PC-3 (cell line): Measurements from ENCODE around the gene CENPB. TPM values are rescaled to one million over a fixed set of nuclear protein-coding genes. Genes with fewer than 3 reads are reported as not detected.

Experiments used
- ATAC-seq: fragments of 200-7000 bp; cut with Tn5 transposase; 2 replicates; pipeline ENCODE4 v1.9.1; 2020; ENCODE audit warnings: mild to moderate bottlenecking, moderate library complexity
- BruUV-seq: library from RNA; stranded (reverse); fragments of 400-500 nt; replicated peaks from 2 replicates; lab custom pipeline; 2021; lab: Mats Ljungman, UMichigan
- CTCF ChIA-PET: fragments of 300-600 bp; sonication (Branson Sonifier 250); formaldehyde crosslinking; loops from one replicate; lab custom pipeline; 2022; ENCODE audit warnings: antibody characterized with exemption; lab: Charles Lee
- POLR2A ChIA-PET: fragments of 300-600 bp; sonication (Branson Sonifier 250); formaldehyde crosslinking; loops from one replicate; lab custom pipeline; 2022; ENCODE audit warnings: antibody characterized with exemption; ENCODE audit not compliant: unreplicated experiment; lab: Charles Lee
- DNase-seq: peaks from one replicate; pipeline ENCODE4 v3.0.0-alpha.2; 2015
- H2AFZ ChIP-seq: fragments of 300-600 bp; sonication (generic); 2 replicates; pipeline ENCODE4 v1.6.0; 2016; ENCODE audit warnings: antibody characterized with exemption, low read length
- H3F3A ChIP-seq: fragments of 300-600 bp; sonication (generic); one replicate; pipeline ENCODE4 v1.6.0; 2017; ENCODE audit warnings: antibody characterized with exemption, low read length, control low read depth, mild to moderate bottlenecking; ENCODE audit not compliant: unreplicated experiment
- H3K27ac ChIP-seq: fragments of 300-600 bp; sonication (generic); 2 replicates; pipeline ENCODE4 v1.5.1; 2016; ENCODE audit warnings: mild to moderate bottlenecking, low read length
- H3K27me3 ChIP-seq: fragments of 300-600 bp; sonication (generic); 2 replicates; pipeline ENCODE4 v1.6.1; 2016; ENCODE audit warnings: low read length, mixed read lengths
- H3K36me3 ChIP-seq: fragments of 300-600 bp; sonication (generic); 2 replicates; pipeline ENCODE4 v1.6.1; 2016; ENCODE audit warnings: low read depth, mixed run types, low read length, mixed read lengths
- H3K4me1 ChIP-seq: fragments of 300-600 bp; sonication (generic); 2 replicates; pipeline ENCODE4 v1.5.1; 2016; ENCODE audit warnings: low read length; ENCODE audit not compliant: insufficient read depth
- H3K4me2 ChIP-seq: fragments of 300-600 bp; sonication (generic); 2 replicates; pipeline ENCODE4 v1.6.0; 2016; ENCODE audit warnings: low read length
- H3K4me3 ChIP-seq: fragments of 300-600 bp; sonication (generic); 2 replicates; pipeline ENCODE4 v1.5.1; 2016; ENCODE audit warnings: mild to moderate bottlenecking, low read length, mixed read lengths
- H3K79me2 ChIP-seq: fragments of 300-600 bp; sonication (generic); 2 replicates; pipeline ENCODE4 v1.6.1; 2017; ENCODE audit warnings: low read length, mixed read lengths
- H3K9ac ChIP-seq: fragments of 300-600 bp; sonication (generic); 2 replicates; pipeline ENCODE4 v1.6.0; 2016; ENCODE audit warnings: mild to moderate bottlenecking, low read length
- H3K9me2 ChIP-seq: fragments of 300-600 bp; sonication (generic); replicated peaks from 2 replicates; pipeline ENCODE4 v1.6.1; 2016; ENCODE audit warnings: mixed run types, low read length, mixed read lengths
- H3K9me3 ChIP-seq: fragments of 300-600 bp; sonication (generic); 2 replicates; pipeline ENCODE4 v1.6.1; 2016; ENCODE audit warnings: low read length, mixed read lengths
- H4K20me1 ChIP-seq: fragments of 300-600 bp; sonication (generic); 2 replicates; pipeline ENCODE4 v1.6.1; 2016; ENCODE audit warnings: low read length, mixed read lengths
- CTCF ChIP-seq: fragments of 300-600 bp; sonication (generic); conservative IDR thresholded peaks from 2 replicates; pipeline ENCODE4 v1.5.1; 2017; ENCODE audit warnings: antibody characterized with exemption, low read depth, mild to moderate bottlenecking, low read length
- EZH2 ChIP-seq: fragments of 300-600 bp; sonication (generic); IDR thresholded peaks from one replicate; pipeline ENCODE4 v1.6.1; 2017; ENCODE audit warnings: antibody characterized with exemption, mild to moderate bottlenecking, low read length; ENCODE audit not compliant: unreplicated experiment
- EZH2phosphoT487 ChIP-seq: fragments of 300-600 bp; sonication (generic); IDR thresholded peaks from 2 replicates; pipeline ENCODE4 v1.6.1; 2018; ENCODE audit warnings: mild to moderate bottlenecking, antibody characterized with exemption, low read length, borderline replicate concordance
- intact Hi-C: fragments of 100-400 bp; cut with micrococcal nuclease; formaldehyde crosslinking; loops from 2 replicates; pipeline ENCODE4 v1.9.0; 2023
- total RNA-seq: library from RNA; depleted of rRNA; stranded (reverse); fragments of >200 nt; gene quantifications from 2 replicates; pipeline ENCODE4 v1.2.3, GENCODE V29; 2014

The CENPB gene
- total RNA-seq, 1 experiment from 2014 or later = 213 TPM

GRCh38 chr20:3740615-3741301 is 45.8 kb downstream of the CENPB start:
- H3F3A ChIP-seq = no peaks in the 10 kb centered on the region
- H3K27ac ChIP-seq = no peak overlapping the region
- BruUV-seq = no TSS peak
- H3K4me1 ChIP-seq = no peaks in the 10 kb centered on the region
- H3K36me3 ChIP-seq = no peaks in the 10 kb centered on the region
- ATAC-seq (no peak), DNase-seq (no peak)
- no peak overlapping the region for H3K4me3 ChIP-seq
- H3K9ac ChIP-seq = no peak overlapping the region
- no peak overlapping the region for H2AFZ ChIP-seq
- H3K4me2 ChIP-seq = no peak overlapping the region
- POLR2A ChIA-PET = interaction anchor here (0.6 kb wide), 1 partner anchor 114 kb away, joined by 3 read pairs; no protein-coding TSS in a partner anchor
- intact Hi-C loops = no loop called here
- H3K9me3 ChIP-seq = no peaks in the 10 kb centered on the region
- H3K79me2 ChIP-seq = no peaks in the 10 kb centered on the region
- no peaks in the 10 kb centered on the region for H3K27me3 ChIP-seq
- CTCF ChIA-PET = no interaction called here
- H4K20me1 ChIP-seq = no peaks in the 10 kb centered on the region
- no peaks in the 10 kb centered on the region for H3K9me2 ChIP-seq
- TF ChIP-seq EZH2phosphoT487 (no peak), EZH2 (no peak), CTCF (no peak)

- Histone ChIP-seq H3K9ac (no peak overlapping the region), H3K36me3 (no peaks in the 10 kb centered on the region), H3K4me1 (no peaks in the 10 kb centered on the region), H4K20me1 (no peaks in the 10 kb centered on the region), H3K9me2 (no peaks in the 10 kb centered on the region), H3K27ac (no peak overlapping the region), H3K9me3 (no peaks in the 10 kb centered on the region), H3K79me2 (no peaks in the 10 kb centered on the region), H3K4me2 (no peak overlapping the region), H3K4me3 (no peak overlapping the region), H3F3A (no peaks in the 10 kb centered on the region), H2AFZ (no peak overlapping the region), H3K27me3 (no peaks in the 10 kb centered on the region)
- ChIA-PET POLR2A (no interaction called here), CTCF (no interaction called here)
- DNase-seq (no peak), ATAC-seq (peak; percentile 12; the same call in 1 of the 2 replicates)
- TF ChIP-seq CTCF (no peak), EZH2phosphoT487 (no peak), EZH2 (no peak)
- intact Hi-C loops = no loop called here
- no TSS peak for BruUV-seq
Measured at GRCh38 chr20:3739926-3740451, 46.6 kb downstream of the CENPB start.
